ENCODE results near the gene BORA.
"Not testable (repeated sequence)": the region's sequence is repeated elsewhere in the genome, so short reads cannot be mapped to it uniquely, and the experiment has no call there.

BORA gene

DNA sequence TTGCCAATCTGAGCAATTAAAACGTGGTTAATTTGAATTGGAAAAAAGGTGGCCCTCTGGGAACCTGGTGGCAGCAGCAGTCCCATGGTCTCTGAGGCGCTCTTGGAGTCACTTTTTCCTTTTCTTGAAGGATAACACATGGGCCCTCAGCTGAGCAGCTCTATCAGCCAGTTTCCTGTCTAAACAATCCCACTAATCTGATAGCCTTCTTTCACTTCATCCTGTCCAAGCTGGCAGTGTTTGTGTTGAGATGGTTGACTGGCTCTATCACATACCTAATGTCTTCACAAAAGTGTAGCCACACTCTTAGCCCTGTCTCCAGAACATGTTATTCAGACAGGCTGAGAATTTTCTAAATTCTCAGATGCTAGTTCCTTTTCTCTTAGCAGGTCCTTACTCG, 10.9 kb upstream of the BORA start:
- Histone ChIP-seq H3K4me3 (ENCODE audit: low read depth, low read length) (no peak overlapping the region), H3K27me3 (ENCODE audit: control insufficient read depth, insufficient read depth, low read length) (no peaks in the 10 kb centered on the region), H3K9me3 (ENCODE audit: control insufficient read depth, insufficient read depth, low read depth, low read length) (peaks cover 16% of the 10 kb centered on the region), H3K27ac (ENCODE audit: low read depth, low read length) (no peak overlapping the region), H3K9ac (ENCODE audit: low read length) (no peak overlapping the region), H3K36me3 (ENCODE audit: control insufficient read depth, insufficient read depth, low read length) (peaks cover 70% of the 10 kb centered on the region), H3K4me1 (ENCODE audit: control insufficient read depth, insufficient read depth, low read length) (no peaks in the 10 kb centered on the region)

DNA sequence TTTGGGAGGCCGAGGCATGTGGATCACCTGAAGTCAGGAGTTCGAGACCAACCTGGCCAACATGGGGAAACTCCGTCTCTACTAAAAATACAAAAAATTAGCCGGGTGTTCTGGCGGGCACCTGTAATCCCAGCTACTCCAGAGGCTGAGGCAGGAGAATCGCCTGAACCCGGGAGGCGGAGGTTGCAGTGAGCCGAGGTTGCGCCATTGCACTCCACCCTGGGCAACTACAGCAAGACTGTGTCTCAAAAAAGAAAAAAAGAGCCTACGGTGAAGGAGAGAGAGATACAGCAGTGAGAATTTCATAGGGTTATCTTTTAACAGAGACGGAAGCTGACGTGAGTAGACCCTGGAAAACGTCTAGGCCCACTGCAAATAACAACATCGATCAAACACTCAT, 1.5 kb upstream of the BORA start:
- peak overlapping the region; percentile 90 for H3K4me3 ChIP-seq (ENCODE audit: low read depth, low read length)
- H3K27ac ChIP-seq (ENCODE audit: low read depth, low read length); H3K4me1 ChIP-seq (ENCODE audit: control insufficient read depth, insufficient read depth, low read length); H3K9me3 ChIP-seq (ENCODE audit: control insufficient read depth, insufficient read depth, low read depth, low read length); H3K27me3 ChIP-seq (ENCODE audit: control insufficient read depth, insufficient read depth, low read length): not testable (repeated sequence)
- H3K36me3 ChIP-seq (ENCODE audit: control insufficient read depth, insufficient read depth, low read length), result peaks cover 28% of the 10 kb centered on the region
- peak overlapping the region; percentile 20 for H3K9ac ChIP-seq (ENCODE audit: low read length)

DNA sequence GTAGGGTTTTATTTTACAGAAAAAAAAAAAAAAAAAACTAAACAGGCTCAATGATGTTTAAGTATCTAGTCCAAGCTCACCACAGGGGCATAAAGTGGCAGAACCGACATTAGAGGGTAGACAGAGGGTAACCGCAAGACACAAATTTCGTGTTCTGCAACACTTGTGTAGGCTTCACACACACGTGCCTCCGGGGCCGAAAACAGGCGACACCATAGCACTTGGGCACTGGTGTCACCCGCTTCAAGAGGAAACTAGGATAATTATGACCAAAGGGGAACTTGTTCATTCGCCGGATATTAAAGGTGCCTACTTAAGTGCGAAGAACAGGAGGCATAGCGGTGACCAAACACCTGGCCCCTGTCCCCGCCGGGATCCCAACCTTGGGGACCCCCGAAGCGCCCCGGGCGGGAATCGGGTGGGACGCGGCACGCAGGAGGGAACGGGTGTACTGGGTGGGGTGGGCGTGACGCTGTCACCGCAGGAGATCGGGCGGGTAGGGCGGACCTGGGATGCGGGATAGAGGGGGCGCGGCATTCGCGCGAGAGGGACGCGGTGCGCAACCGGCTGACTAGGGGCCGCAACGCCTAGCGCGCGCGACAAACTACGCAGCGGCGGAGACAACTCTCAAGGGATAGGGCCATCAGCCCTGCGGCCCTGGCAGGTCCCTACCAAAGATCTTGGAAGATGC, 852 bp upstream of the BORA start:
- Histone ChIP-seq H3K27ac (ENCODE audit: low read depth, low read length) (peak overlapping the region; percentile 63; the same call in 1 of the 2 replicates), H3K4me1 (ENCODE audit: control insufficient read depth, insufficient read depth, low read length) (peaks cover 3% of the 10 kb centered on the region; the same call in 1 of the 2 replicates), H3K36me3 (ENCODE audit: control insufficient read depth, insufficient read depth, low read length) (peaks cover 29% of the 10 kb centered on the region), H3K9me3 (ENCODE audit: control insufficient read depth, insufficient read depth, low read depth, low read length) (no peaks in the 10 kb centered on the region), H3K4me3 (ENCODE audit: low read depth, low read length) (peak overlapping the region; percentile 90), H3K9ac (ENCODE audit: low read length) (peak overlapping the region; percentile 88), H3K27me3 (ENCODE audit: control insufficient read depth, insufficient read depth, low read length) (no peaks in the 10 kb centered on the region)

DNA sequence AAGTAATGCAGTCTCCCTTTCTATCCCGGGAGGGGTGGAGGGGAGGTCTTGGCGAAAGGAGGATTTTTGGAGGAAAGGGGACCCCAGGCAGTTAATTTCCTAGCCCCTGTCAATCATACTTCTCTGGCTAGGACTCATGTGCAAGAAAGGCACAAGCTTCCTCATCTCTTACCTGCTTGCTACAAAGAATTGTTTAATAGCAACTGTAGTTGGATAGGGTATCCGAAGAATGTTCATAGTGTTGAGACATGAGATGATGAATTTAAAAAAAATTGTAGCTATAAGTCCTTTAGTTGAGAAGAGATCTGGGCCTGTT, 525 bp downstream of the BORA start:
- no peak overlapping the region for H3K27ac ChIP-seq (ENCODE audit: low read depth, low read length)
- H3K36me3 ChIP-seq (ENCODE audit: control insufficient read depth, insufficient read depth, low read length), result peaks cover 35% of the 10 kb centered on the region
- peak overlapping the region; percentile 90 for H3K4me3 ChIP-seq (ENCODE audit: low read depth, low read length)
- H3K9me3 ChIP-seq (ENCODE audit: control insufficient read depth, insufficient read depth, low read depth, low read length), result no peaks in the 10 kb centered on the region
- H3K9ac ChIP-seq (ENCODE audit: low read length), result peak overlapping the region; percentile 90
- H3K4me1 ChIP-seq (ENCODE audit: control insufficient read depth, insufficient read depth, low read length), result peaks cover 3% of the 10 kb centered on the region; the same call in 1 of the 2 replicates
- H3K27me3 ChIP-seq (ENCODE audit: control insufficient read depth, insufficient read depth, low read length), result no peaks in the 10 kb centered on the region

DNA sequence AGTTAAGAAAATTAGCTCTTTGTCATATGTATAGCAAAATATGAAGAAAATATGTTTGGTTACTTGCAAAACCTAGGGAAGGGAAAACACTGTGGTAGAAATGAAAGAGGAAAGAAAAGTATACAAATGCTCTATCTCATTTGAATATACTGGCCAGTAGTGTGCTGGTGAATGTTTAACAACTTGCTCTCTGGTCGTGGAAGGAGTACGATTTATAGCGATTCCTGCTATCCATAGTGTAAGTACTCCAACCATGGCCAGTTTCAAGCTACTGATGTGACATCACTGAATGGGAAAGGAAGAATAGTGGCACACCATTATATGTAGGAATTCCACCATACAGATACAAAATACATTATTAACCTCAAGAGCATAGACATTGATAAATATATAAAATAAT, 9.3 kb downstream of the BORA start:
- Histone ChIP-seq H3K36me3 (ENCODE audit: control insufficient read depth, insufficient read depth, low read length) (peaks cover 79% of the 10 kb centered on the region), H3K9me3 (ENCODE audit: control insufficient read depth, insufficient read depth, low read depth, low read length) (no peaks in the 10 kb centered on the region), H3K4me3 (ENCODE audit: low read depth, low read length) (no peak overlapping the region)

DNA sequence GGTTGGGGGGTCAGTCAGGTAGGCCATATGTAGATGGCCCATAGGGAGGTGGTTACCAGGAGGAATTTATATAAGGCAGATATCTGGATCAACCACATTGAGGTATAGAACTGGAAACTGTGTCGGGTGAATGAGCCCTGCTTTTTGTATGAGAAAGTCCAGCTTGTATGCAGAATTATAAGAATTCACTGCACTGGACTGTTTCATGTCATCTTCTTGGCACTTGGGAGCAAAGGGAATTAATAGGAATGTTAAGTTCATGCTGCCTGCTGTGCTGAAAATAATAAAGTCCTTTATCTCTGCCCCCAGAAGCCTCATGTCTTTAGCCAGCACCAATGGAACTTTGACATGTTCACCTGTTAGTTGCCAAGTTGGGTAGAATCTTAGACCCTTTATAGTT, 12.3 kb downstream of the BORA start:
- peaks cover 85% of the 10 kb centered on the region for H3K36me3 ChIP-seq (ENCODE audit: control insufficient read depth, insufficient read depth, low read length)

More for the DNA sequence above, 9.3 kb downstream of the BORA start:
- no peaks in the 10 kb centered on the region for H3K4me1 ChIP-seq (ENCODE audit: control insufficient read depth, insufficient read depth, low read length)
- no peaks in the 10 kb centered on the region for H3K27me3 ChIP-seq (ENCODE audit: control insufficient read depth, insufficient read depth, low read length)
- no peak overlapping the region for H3K27ac ChIP-seq (ENCODE audit: low read depth, low read length)
- no peak overlapping the region for H3K9ac ChIP-seq (ENCODE audit: low read length)

DNA sequence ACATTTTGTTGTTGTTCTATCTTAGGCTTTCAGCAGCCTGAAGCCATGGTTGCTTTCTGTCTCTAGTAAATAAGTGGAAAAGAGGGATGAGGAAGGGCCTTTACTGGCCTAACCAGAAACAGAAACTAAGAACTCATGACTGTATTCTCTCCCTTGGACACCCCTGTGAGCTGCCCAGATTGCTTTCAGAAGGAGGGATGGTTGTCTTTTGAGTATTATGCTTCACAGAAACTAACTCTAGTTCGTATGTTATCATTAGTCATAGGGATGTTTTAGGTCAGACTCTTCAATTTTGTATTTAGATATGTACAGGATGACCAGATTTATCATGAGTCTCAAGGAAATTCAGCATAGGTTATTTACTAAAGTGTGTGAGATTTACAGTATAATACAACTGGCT, 17.5 kb downstream of the BORA start:
- Histone ChIP-seq H3K4me1 (ENCODE audit: control insufficient read depth, insufficient read depth, low read length) (no peaks in the 10 kb centered on the region), H3K27ac (ENCODE audit: low read depth, low read length) (no peak overlapping the region), H3K9me3 (ENCODE audit: control insufficient read depth, insufficient read depth, low read depth, low read length) (no peaks in the 10 kb centered on the region), H3K36me3 (ENCODE audit: control insufficient read depth, insufficient read depth, low read length) (peaks cover 88% of the 10 kb centered on the region), H3K9ac (ENCODE audit: low read length) (no peak overlapping the region), H3K4me3 (ENCODE audit: low read depth, low read length) (no peak overlapping the region), H3K27me3 (ENCODE audit: control insufficient read depth, insufficient read depth, low read length) (no peaks in the 10 kb centered on the region)

More for the DNA sequence above, 12.3 kb downstream of the BORA start:
- H3K4me3 ChIP-seq (ENCODE audit: low read depth, low read length), result no peak overlapping the region
- H3K27ac ChIP-seq (ENCODE audit: low read depth, low read length), result no peak overlapping the region
- no peak overlapping the region for H3K9ac ChIP-seq (ENCODE audit: low read length)
- no peaks in the 10 kb centered on the region for H3K27me3 ChIP-seq (ENCODE audit: control insufficient read depth, insufficient read depth, low read length)
- H3K9me3 ChIP-seq (ENCODE audit: control insufficient read depth, insufficient read depth, low read depth, low read length), result no peaks in the 10 kb centered on the region
- no peaks in the 10 kb centered on the region for H3K4me1 ChIP-seq (ENCODE audit: control insufficient read depth, insufficient read depth, low read length)

DNA sequence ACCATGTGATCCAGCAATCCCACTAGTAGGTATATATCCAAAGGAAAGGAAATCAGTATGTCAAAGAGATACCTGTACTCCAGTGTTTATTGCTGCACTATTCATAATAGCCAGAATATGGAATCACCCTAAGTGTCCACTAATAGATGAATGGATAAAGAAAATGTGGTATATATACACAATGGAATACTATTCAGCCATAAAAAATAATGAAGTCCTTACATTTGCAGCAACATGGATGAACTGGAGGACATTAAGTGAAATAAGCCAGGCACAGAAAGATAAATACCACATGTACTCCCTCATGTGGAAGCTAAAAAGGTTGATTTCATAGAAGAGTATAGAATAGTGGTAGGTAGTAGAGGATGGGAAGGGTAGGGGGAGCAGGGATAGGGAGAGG, 23.5 kb downstream of the BORA start:
- no peaks in the 10 kb centered on the region for H3K4me1 ChIP-seq (ENCODE audit: control insufficient read depth, insufficient read depth, low read length)
- peaks cover 94% of the 10 kb centered on the region for H3K36me3 ChIP-seq (ENCODE audit: control insufficient read depth, insufficient read depth, low read length)
- no peaks in the 10 kb centered on the region for H3K27me3 ChIP-seq (ENCODE audit: control insufficient read depth, insufficient read depth, low read length)
- no peaks in the 10 kb centered on the region for H3K9me3 ChIP-seq (ENCODE audit: control insufficient read depth, insufficient read depth, low read depth, low read length)
- H3K27ac ChIP-seq (ENCODE audit: low read depth, low read length), result no peak overlapping the region
- H3K9ac ChIP-seq (ENCODE audit: low read length), result no peak overlapping the region
- no peak overlapping the region for H3K4me3 ChIP-seq (ENCODE audit: low read depth, low read length)

DNA sequence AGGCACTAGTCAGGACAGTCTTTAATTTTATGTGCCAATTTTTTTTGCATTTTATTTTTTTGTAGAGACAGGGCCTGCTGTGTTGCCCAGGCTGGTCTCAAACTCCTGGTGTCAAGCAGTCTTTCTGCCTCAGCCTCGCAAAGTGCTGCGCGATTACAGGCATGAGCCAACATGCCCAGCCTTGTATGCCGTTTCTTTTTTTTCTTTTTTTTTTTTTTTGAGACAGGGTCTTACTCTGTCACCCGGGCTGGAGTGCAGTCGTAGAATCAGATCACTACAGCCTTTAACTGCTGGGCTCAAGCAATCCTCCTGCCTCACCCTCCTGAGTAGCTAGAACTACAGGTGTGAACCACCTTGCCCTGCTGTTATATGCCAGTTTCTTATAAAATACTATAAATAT, 26.4 kb downstream of the BORA start:
- Histone ChIP-seq H3K9ac (ENCODE audit: low read length) (no peak overlapping the region), H3K4me1 (ENCODE audit: control insufficient read depth, insufficient read depth, low read length) (no peaks in the 10 kb centered on the region), H3K9me3 (ENCODE audit: control insufficient read depth, insufficient read depth, low read depth, low read length) (no peaks in the 10 kb centered on the region), H3K27me3 (ENCODE audit: control insufficient read depth, insufficient read depth, low read length) (no peaks in the 10 kb centered on the region), H3K4me3 (ENCODE audit: low read depth, low read length) (no peak overlapping the region), H3K27ac (ENCODE audit: low read depth, low read length) (peak overlapping the region; percentile 37; the same call in 1 of the 2 replicates), H3K36me3 (ENCODE audit: control insufficient read depth, insufficient read depth, low read length) (peaks cover 88% of the 10 kb centered on the region)

DNA sequence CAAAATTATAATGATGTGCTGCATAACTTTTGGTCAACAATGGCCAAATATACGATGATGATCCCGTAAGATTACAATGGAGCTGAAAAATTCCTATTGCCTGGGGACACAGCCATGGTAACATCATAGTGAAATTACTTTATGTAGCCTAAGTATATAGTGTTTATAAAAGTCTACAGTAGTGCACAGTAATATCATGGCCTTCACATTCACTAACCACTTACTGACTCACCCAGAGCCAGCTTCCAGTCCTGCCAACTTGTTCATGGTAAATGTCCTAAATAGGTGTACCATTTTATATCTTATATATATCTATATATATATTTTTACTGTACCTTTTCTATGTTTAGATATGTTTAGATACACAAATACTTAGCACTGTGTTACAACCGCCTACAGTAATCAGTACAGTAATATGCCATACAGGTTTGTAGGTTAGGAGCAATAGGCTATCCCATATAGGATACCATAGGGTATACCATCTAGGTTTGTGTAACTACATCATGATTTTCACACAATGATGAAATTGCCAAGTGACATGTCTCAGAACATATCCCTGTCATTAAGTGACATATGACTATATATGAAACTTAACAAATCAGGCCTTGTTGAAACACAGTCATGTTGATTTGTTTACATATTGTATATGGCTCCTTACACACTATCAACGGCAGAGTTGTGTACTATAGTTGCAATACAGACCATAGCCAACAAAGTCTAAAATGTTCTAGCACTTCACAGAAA, 30.2 kb downstream of the BORA start:
- no peaks in the 10 kb centered on the region for H3K9me3 ChIP-seq (ENCODE audit: control insufficient read depth, insufficient read depth, low read depth, low read length)
- H3K27me3 ChIP-seq (ENCODE audit: control insufficient read depth, insufficient read depth, low read length), result no peaks in the 10 kb centered on the region
- H3K9ac ChIP-seq (ENCODE audit: low read length), result no peak overlapping the region
- no peak overlapping the region for H3K4me3 ChIP-seq (ENCODE audit: low read depth, low read length)
- H3K4me1 ChIP-seq (ENCODE audit: control insufficient read depth, insufficient read depth, low read length), result no peaks in the 10 kb centered on the region
- peaks cover 92% of the 10 kb centered on the region for H3K36me3 ChIP-seq (ENCODE audit: control insufficient read depth, insufficient read depth, low read length)
- H3K27ac ChIP-seq (ENCODE audit: low read depth, low read length), result no peak overlapping the region

DNA sequence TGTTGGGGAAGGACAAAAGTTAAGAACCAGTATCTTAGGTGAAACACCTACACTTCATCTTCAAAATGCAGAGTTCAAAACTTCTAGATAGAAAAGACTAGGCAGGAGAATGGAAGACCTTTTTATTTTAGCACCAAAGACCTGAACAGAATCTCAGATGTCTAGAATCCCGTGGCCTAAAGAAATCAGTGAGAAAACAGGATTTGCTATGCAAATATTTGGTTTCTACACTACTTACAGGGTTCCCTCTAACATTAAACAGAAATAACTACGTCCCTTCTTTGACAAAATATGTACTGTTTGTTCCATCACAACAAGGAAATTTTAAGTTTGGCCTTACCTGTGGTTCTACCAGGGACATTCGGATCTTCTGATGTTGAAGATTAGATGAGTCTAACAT, 32.5 kb downstream of the BORA start:
- Histone ChIP-seq H3K4me1 (ENCODE audit: control insufficient read depth, insufficient read depth, low read length) (no peaks in the 10 kb centered on the region), H3K4me3 (ENCODE audit: low read depth, low read length) (no peak overlapping the region), H3K27me3 (ENCODE audit: control insufficient read depth, insufficient read depth, low read length) (no peaks in the 10 kb centered on the region), H3K36me3 (ENCODE audit: control insufficient read depth, insufficient read depth, low read length) (peaks cover 92% of the 10 kb centered on the region), H3K9ac (ENCODE audit: low read length) (no peak overlapping the region), H3K9me3 (ENCODE audit: control insufficient read depth, insufficient read depth, low read depth, low read length) (no peaks in the 10 kb centered on the region), H3K27ac (ENCODE audit: low read depth, low read length) (no peak overlapping the region)

Data from HUES6 (cell line).